IMR-90 (cell line): ENCODE results near the gene IWS1. TPM values are rescaled to one million over a fixed set of nuclear protein-coding genes. Genes with fewer than 3 reads are reported as not detected.

Experiments used
- ATAC-seq: fragments of 200-7000 bp; cut with Tn5 transposase; 2 replicates; pipeline ENCODE4 v1.9.1; 2020; ENCODE audit warnings: low read depth, mild to moderate bottlenecking, moderate library complexity
- BruUV-seq: library from RNA; stranded (reverse); fragments of 400-500 nt; replicated peaks from 2 replicates; lab custom pipeline; 2021; lab: Mats Ljungman, UMichigan
- CTCF ChIA-PET: fragments of 300-600 bp; formaldehyde crosslinking; extraction: SDS; loops from one replicate; lab custom pipeline; 2021; ENCODE audit warnings: antibody characterized with exemption; lab: Yijun Ruan, JAX
- POLR2A ChIA-PET: fragments of 300-600 bp; sonication (Branson Sonifier 250); formaldehyde crosslinking; loops from one replicate; lab custom pipeline; 2022; ENCODE audit warnings: antibody characterized with exemption; ENCODE audit not compliant: unreplicated experiment; lab: Charles Lee
- DNase-seq: peaks from one replicate; pipeline ENCODE4 v3.0.0; 2013
- H2AFZ ChIP-seq: replicated peaks from 2 replicates; pipeline ENCODE3; 2013; ENCODE audit warnings: low read length, mild to moderate bottlenecking; ENCODE audit not compliant: poor library complexity
- H2AK5ac ChIP-seq: 2 replicates; pipeline ENCODE4 v1.6.1; 2013; ENCODE audit warnings: low read depth, low read length, inconsistent platforms
- H2AK9ac ChIP-seq: replicated peaks from 2 replicates; pipeline ENCODE3; 2013; ENCODE audit warnings: mild to moderate bottlenecking, low read depth, low read length, moderate library complexity; ENCODE audit not compliant: poor library complexity
- H2BK120ac ChIP-seq: 2 replicates; pipeline ENCODE4 v1.6.1; 2013; ENCODE audit warnings: low read depth, low read length, inconsistent platforms
- H2BK15ac ChIP-seq: 3 replicates; pipeline ENCODE4 v1.6.1; 2013; ENCODE audit warnings: low read depth, low read length, inconsistent platforms
- H2BK20ac ChIP-seq: 2 replicates; pipeline ENCODE4 v1.6.1; 2013; ENCODE audit warnings: low read depth, mild to moderate bottlenecking, inconsistent platforms, low read length, moderate library complexity
- H2BK5ac ChIP-seq: 2 replicates; pipeline ENCODE4 v1.6.1; 2013; ENCODE audit warnings: mild to moderate bottlenecking, low read depth, low read length, inconsistent platforms; ENCODE audit not compliant: poor library complexity, severe bottlenecking
- H3K14ac ChIP-seq: replicated peaks from 2 replicates; pipeline ENCODE4 v1.6.1; 2013; ENCODE audit warnings: low read depth, low read length, inconsistent platforms
- H3K18ac ChIP-seq: 2 replicates; pipeline ENCODE4 v1.6.1; 2013; ENCODE audit warnings: low read depth, low read length, control low read depth
- H3K23ac ChIP-seq: 2 replicates; pipeline ENCODE4 v1.6.1; 2013; ENCODE audit warnings: low read depth, low read length, inconsistent platforms
- H3K27ac ChIP-seq: 2 replicates; pipeline ENCODE4 v1.5.1; 2013; ENCODE audit warnings: mild to moderate bottlenecking, control low read depth, low read length; ENCODE audit not compliant: insufficient read depth
- H3K27me3 ChIP-seq: 2 replicates; pipeline ENCODE4 v1.6.1; 2013; ENCODE audit warnings: low read length; ENCODE audit not compliant: control insufficient read depth, insufficient read depth
- H3K36me3 ChIP-seq: 2 replicates; pipeline ENCODE4 v1.6.1; 2013; ENCODE audit warnings: low read length, mixed read lengths; ENCODE audit not compliant: control insufficient read depth, insufficient read depth
- H3K4ac ChIP-seq: 2 replicates; pipeline ENCODE4 v1.6.1; 2013; ENCODE audit warnings: low read depth, low read length, inconsistent platforms
- H3K4me1 ChIP-seq: 2 replicates; pipeline ENCODE4 v1.6.1; 2013; ENCODE audit warnings: low read length, mixed read lengths; ENCODE audit not compliant: control insufficient read depth, insufficient read depth
- H3K4me2 ChIP-seq: 2 replicates; pipeline ENCODE4 v1.6.1; 2013; ENCODE audit warnings: low read depth, mild to moderate bottlenecking, control low read depth, low read length, moderate library complexity
- H3K4me3 ChIP-seq: 2 replicates; pipeline ENCODE4 v1.5.1; 2013; ENCODE audit warnings: low read depth, mild to moderate bottlenecking, control low read depth, low read length, moderate library complexity; ENCODE audit not compliant: insufficient read depth
- H3K56ac ChIP-seq: 2 replicates; pipeline ENCODE4 v1.6.1; 2013; ENCODE audit warnings: low read length, inconsistent platforms; ENCODE audit not compliant: insufficient read depth; ENCODE audit errors: extremely low read depth
- H3K79me1 ChIP-seq, 2 experiments: 2 replicates each; pipeline ENCODE4 v1.6.1; 2013; ENCODE audit warnings: low read length in 2 of 2, inconsistent platforms in 1 of 2, low read depth in 1 of 2
- H3K9ac ChIP-seq: 2 replicates; pipeline ENCODE4 v1.6.1; 2013; ENCODE audit warnings: low read depth, low read length, control low read depth
- H3K9me1 ChIP-seq: 2 replicates; pipeline ENCODE4 v1.6.1; 2013; ENCODE audit warnings: low read length, inconsistent platforms; ENCODE audit not compliant: insufficient read depth
- H3K9me3 ChIP-seq: 2 replicates; pipeline ENCODE4 v1.6.1; 2013; ENCODE audit warnings: low read length; ENCODE audit not compliant: control insufficient read depth, insufficient read depth
- H4K20me1 ChIP-seq: 2 replicates; pipeline ENCODE4 v1.6.1; 2013; ENCODE audit warnings: low read length, inconsistent platforms; ENCODE audit not compliant: insufficient read depth
- H4K5ac ChIP-seq: 2 replicates; pipeline ENCODE4 v1.6.1; 2013; ENCODE audit warnings: mild to moderate bottlenecking, low read depth, low read length, control low read depth
- H4K8ac ChIP-seq, 2 experiments: 2 replicates each; pipeline ENCODE4 v1.6.1; 2013; ENCODE audit warnings: low read depth in 2 of 2, low read length in 2 of 2, control low read depth in 1 of 2, inconsistent platforms in 1 of 2
- H4K91ac ChIP-seq: 2 replicates; pipeline ENCODE4 v1.6.1; 2013; ENCODE audit warnings: low read depth, low read length, inconsistent platforms; ENCODE audit not compliant: insufficient read depth
- CEBPB ChIP-seq: IDR thresholded peaks from 2 replicates; pipeline ENCODE4 v1.6.1; 2012; ENCODE audit warnings: low read depth, low read length, improper control_type of control experiment
- CHD1 ChIP-seq: IDR thresholded peaks from 2 replicates; pipeline ENCODE4 v1.6.1; 2012; ENCODE audit warnings: low read depth, low read length, improper control_type of control experiment
- CTCF ChIP-seq: conservative IDR thresholded peaks from 2 replicates; pipeline ENCODE4 v1.5.1; 2012; ENCODE audit warnings: mild to moderate bottlenecking, low read depth, low read length, improper control_type of control experiment
- ELK1 ChIP-seq: fragments of 150-350 bp; IDR thresholded peaks from 2 replicates; pipeline ENCODE4 v1.6.1; 2016; ENCODE audit warnings: low read depth, mild to moderate bottlenecking, low read length, moderate library complexity, borderline replicate concordance
- MAZ ChIP-seq: IDR thresholded peaks from 2 replicates; pipeline ENCODE4 v1.6.1; 2012; ENCODE audit warnings: low read depth, mild to moderate bottlenecking, low read length, improper control_type of control experiment, moderate library complexity, borderline replicate concordance
- MXI1 ChIP-seq: IDR thresholded peaks from 2 replicates; pipeline ENCODE4 v1.6.1; 2012; ENCODE audit warnings: low read depth, mild to moderate bottlenecking, low read length, moderate library complexity, borderline replicate concordance
- NFE2L2 ChIP-seq: fragments of 150-350 bp; IDR thresholded peaks from 2 replicates; pipeline ENCODE4 v1.6.1; 2016; ENCODE audit warnings: low read depth, mild to moderate bottlenecking, low read length
- POLR2A ChIP-seq: IDR thresholded peaks from 2 replicates; pipeline ENCODE4 v1.6.1; 2012; ENCODE audit warnings: mild to moderate bottlenecking, low read depth, low read length
- RFX5 ChIP-seq: IDR thresholded peaks from 2 replicates; pipeline ENCODE4 v1.8.0; 2012; ENCODE audit warnings: low read depth, mild to moderate bottlenecking, low read length, moderate library complexity
- SMC3 ChIP-seq: fragments of 150-350 bp; IDR thresholded peaks from 2 replicates; pipeline ENCODE4 v1.6.1; 2016; ENCODE audit warnings: low read depth, mild to moderate bottlenecking, antibody characterized with exemption, low read length, moderate library complexity
- USF2 ChIP-seq: fragments of 150-350 bp; IDR thresholded peaks from 2 replicates; pipeline ENCODE4 v1.6.1; 2017; ENCODE audit warnings: mild to moderate bottlenecking, antibody characterized with exemption, low read length, low read depth
- WGBS, 2 experiments: methylation state at CpG; one replicate each; pipeline versions ENCODE4 v1.1.5 to v1.1.7; 2013; ENCODE audit warnings: missing lambda C conversion rate in 2 of 2; ENCODE audit not compliant: insufficient read length in 1 of 2; ENCODE audit errors: extremely low coverage in 2 of 2; 5-methylcytosine and 5-hydroxymethylcytosine counted together
- dilution Hi-C: fragments of 300-500 bp; cut with HindIII; formaldehyde crosslinking; loops from one replicate; pipeline ENCODE4 v1.14.3; 2018; ENCODE audit warnings: low sequenced_read_pairs; ENCODE audit not compliant: unreplicated experiment
- in situ Hi-C: fragments of 300-500 bp; cut with MboI; formaldehyde crosslinking; loops from 3 replicates; pipeline ENCODE4 v1.14.3; 2019; ENCODE audit warnings: low sequenced_read_pairs, inconsistent platforms, mixed read lengths
- intact Hi-C: fragments of 100-400 bp; cut with micrococcal nuclease; formaldehyde crosslinking; loops from 2 replicates; pipeline ENCODE4 v1.10.0; 2022
- polyA plus RNA-seq, 3 experiments: library from polyadenylated mRNA; depleted of rRNA; stranded (reverse); fragments of >200 nt; gene quantifications; 2 replicates each; pipeline ENCODE4 v1.2.3, GENCODE V29; 2012; ENCODE audit warnings: low replicate concordance in 1 of 3
- total RNA-seq: library from RNA; depleted of rRNA; stranded (reverse); fragments of >200 nt; gene quantifications from 2 replicates; pipeline ENCODE4 v1.2.3, GENCODE V29; 2012

Gene IWS1
- total and polyA plus RNA-seq, 2 of the 4 experiments (the other 2 are of a cell fraction), result 31.5 to 52.5 TPM

- no peak overlapping the region for H4K91ac ChIP-seq
- no peak overlapping the region for H4K5ac ChIP-seq
- no TSS peak for BruUV-seq
- H3K9me3 ChIP-seq, result no peaks in the 10 kb centered on the region
- no CpG with 5 or more reads among the region's 4 CpGs for WGBS, 2 experiments
- no peak overlapping the region for H3K27ac ChIP-seq
- H3K27me3 ChIP-seq, result no peaks in the 10 kb centered on the region
- peaks cover 9 to 32% of the 10 kb centered on the region in 2 experiments for H3K79me1 ChIP-seq
- no peak overlapping the region for H2BK20ac ChIP-seq
- H2AFZ ChIP-seq, result no peak overlapping the region
- H3K4ac ChIP-seq, result no peak overlapping the region
- CTCF ChIA-PET, result interaction anchor here (0.6 kb wide), 1 partner anchor 44 kb away, joined by 3 read pairs; no protein-coding TSS in a partner anchor
- no peak for DNase-seq
- 0 out of 2 replicates have a peak, but pooled peaks cover 5% of the 10 kb centered on the region for H3K9me1 ChIP-seq
- dilution Hi-C loops, result no loop called here
- ATAC-seq, result no peak
- POLR2A ChIA-PET, result no interaction called here
- no peak overlapping the region for H2BK120ac ChIP-seq
- no peak overlapping the region for H3K9ac ChIP-seq
- H2BK15ac ChIP-seq, result no peak overlapping the region
- no peak overlapping the region for H3K56ac ChIP-seq
- H3K23ac ChIP-seq, result no peak overlapping the region
- peaks cover 50% of the 10 kb centered on the region for H3K36me3 ChIP-seq
- intact Hi-C loops, result no loop called here
- no peak overlapping the region for H3K14ac ChIP-seq
- in situ Hi-C loops, result no loop called here
- H3K4me3 ChIP-seq, result no peak overlapping the region
- H3K4me1 ChIP-seq, result peaks cover 6% of the 10 kb centered on the region; the same call in 1 of the 2 replicates
- no peaks in the 10 kb centered on the region for H4K20me1 ChIP-seq
- no peak overlapping the region for H3K18ac ChIP-seq
- H2AK5ac ChIP-seq, result no peak overlapping the region
- no peak overlapping the region for H2BK5ac ChIP-seq
- H2AK9ac ChIP-seq, result no peak overlapping the region
- no peak overlapping the region for H4K8ac ChIP-seq
- H3K4me2 ChIP-seq, result no peak overlapping the region
- TF ChIP-seq POLR2A (no peak), NFE2L2 (no peak), CTCF (no peak), MXI1 (no peak), MAZ (no peak), ELK1 (no peak), CEBPB (no peak), SMC3 (no peak), USF2 (no peak), RFX5 (no peak), CHD1 (no peak)
Observed at GRCh38 chr2:127490283-127490682, 36.0 kb downstream of the IWS1 start.
